HCEC 1CT (cell line): Measurements from ENCODE around the gene PEX10.

Experiments used
- DNase-seq: peaks from one replicate; pipeline ENCODE4 v3.0.0-alpha.2; 2017

Gene PEX10

DNA sequence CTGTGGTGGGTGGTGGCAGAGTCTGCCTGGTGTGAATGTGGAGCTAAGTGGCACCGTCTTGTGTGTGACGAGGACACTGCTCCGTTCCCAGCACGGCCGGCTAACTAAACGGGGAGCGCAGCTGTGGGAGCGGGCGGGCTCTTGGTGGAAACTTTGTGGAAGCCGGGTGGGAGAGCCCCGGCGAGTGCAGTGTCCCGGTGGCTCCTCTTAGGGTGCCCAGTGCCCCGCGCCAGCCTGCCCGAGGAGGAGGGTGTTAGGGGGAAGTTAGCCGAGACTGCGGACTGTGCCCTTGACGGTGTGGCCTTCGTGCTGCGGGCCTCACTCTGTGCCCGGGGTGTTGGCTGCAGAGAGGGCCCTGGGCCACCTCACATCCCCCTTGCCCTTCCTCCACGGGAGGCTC, 9.9 kb downstream of the PEX10 start:
- DNase-seq, result no peak

DNA sequence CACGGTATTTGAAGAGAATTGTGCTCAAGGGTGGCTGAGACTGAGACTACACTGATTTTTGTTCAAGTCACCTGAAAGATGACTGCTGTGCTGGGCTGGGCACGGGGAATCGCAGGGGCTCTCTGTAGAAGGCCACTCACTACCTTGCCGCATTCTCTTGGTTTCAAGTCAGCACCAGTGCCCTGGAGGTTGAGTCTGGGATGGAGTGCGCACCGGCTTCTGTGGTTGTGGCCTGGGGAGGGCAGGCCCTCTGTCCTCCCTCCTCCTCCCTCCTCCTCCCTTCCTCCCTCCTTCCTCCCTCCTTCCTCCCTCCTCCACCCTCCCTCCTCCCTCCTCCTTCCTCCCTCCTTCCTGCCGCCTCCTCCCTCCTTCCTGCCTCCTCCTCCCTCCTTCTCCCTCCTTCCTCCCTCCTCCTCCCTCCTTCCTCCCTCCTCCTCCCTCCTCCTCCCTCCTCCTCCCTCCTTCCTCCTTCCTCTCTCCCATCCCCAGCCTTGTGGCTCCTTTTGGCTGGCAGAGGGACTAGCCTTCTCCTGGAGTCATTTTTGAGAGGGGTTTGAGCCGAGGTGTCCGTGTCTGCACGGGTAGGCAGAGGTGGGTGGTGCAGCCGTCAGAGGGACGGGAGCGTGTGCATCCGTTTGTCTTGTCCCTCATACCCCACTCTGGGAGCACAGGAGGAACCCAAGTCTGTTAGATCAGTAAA, 11.3 kb downstream of the PEX10 start:
- no peak for DNase-seq

DNA sequence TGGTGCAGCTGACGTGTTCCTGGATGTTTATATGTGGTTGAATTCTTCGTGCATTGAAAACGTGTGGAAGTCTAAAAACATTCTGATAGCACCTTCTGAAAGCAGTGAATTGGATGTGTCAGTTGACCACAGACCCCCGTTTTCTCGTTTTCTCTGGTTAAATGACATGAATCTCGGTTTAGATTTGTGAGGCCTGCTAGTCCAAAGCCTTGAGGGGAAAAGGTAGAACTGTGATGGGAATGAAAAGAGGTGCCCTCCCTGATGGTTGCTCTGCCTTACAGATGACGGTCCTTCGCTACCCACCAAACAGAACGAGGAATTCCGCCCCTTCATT, 11.8 kb downstream of the PEX10 start:
- DNase-seq, result no peak

DNA sequence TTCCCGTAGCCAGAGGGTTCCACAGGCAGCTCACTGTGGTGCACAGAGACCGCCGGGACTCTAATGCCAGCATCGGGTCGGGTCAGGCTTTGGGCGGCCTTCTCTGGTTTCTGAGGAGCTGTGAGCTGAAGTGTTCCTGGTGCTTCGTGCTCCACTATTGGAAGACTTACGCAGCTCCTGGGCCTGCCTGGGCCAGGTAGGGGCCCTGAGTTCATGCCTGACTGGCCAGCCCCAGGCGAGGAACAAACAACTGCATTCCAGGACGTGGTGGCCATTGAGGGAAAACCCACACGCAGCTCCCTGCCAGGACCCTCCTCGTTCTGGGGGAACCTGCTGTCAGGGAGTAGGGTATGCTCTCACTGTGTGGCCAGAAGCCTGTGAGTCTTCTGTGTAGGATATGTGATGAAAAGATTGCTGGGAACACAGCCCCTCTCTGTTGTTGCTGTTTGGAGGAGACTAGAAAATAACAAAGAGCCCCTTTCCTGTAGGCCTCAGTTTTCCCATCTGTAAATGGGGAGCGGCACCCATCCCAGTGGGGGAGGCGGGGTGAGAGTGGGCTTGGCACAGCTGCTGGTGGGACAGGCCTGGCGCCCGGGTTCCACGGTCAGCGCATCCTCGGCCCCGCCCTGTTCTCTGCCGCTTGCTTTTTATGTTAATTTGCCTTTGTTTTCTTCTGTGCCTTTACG, 12.3 kb downstream of the PEX10 start:
- no peak for DNase-seq

DNA sequence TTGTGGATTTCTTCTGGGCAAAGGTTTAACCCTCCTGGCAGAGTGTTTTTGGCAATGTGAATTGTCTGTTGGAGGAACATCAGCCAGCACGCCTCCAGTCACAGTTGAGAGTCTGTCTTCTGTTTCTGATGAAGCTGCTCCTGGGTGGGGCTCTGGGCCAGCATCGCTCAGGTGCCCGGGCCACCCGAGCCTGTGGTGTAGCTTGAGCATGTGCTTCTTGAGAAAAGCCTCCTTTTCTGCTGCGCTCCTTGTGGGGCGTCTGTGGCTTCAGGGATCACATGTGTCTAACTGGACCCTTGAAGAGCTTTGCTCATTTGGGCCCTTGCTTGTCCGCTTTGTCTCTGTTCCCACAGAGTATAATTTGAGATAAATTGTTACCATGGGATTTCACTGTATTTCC, 13.5 kb downstream of the PEX10 start:
- no peak for DNase-seq

DNA sequence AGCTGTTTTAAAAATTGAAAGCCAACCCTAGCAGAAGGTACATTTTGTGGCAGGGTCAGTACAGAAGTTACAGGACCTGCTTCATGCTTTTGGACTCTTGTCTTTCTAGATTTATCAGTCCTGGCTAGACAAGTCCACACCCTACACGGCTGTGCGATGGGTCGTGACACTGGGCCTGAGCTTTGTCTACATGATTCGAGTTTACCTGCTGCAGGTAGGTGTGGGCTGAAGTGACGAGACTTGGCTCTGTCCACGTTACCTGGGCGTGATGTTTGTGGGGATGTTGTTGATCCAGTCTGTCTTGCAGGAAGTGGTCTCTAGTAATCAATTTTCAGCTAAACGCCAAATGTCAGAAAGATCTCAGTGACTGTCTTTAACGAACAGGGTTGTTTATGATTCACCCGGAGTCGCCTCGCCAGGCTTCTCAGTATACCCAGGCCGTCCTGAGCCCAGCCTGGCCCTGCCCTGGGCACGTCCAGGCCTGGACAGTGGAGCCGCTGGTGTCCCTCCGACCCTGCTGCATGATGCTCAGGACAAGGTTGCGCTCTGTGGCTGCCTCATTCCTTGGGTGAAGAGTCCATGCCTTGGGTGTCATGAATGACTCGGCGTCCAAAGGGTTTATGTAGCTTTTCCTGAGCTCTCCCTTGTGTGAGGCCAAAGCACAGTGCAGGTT, 15.2 kb downstream of the PEX10 start:
- no peak for DNase-seq

DNA sequence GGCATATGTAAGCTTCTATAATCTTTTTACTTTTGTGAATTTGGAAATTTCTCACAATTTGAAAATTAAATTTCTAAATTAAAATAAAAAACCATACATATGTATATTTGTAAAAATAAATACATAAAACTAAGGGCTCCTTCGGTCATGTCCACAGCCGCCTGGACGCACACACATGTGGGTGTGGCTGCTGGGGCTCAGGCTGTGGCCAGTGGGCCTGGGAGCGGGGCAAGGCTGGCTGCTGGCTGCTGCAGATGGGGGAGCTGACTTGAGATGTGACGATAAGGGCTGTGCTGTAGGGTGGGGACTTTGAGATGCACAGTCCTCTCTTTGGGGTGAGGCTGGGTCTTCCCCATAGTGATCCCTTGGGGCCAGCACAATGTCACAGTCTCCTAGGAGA, 15.9 kb downstream of the PEX10 start:
- DNase-seq, result no peak

DNA sequence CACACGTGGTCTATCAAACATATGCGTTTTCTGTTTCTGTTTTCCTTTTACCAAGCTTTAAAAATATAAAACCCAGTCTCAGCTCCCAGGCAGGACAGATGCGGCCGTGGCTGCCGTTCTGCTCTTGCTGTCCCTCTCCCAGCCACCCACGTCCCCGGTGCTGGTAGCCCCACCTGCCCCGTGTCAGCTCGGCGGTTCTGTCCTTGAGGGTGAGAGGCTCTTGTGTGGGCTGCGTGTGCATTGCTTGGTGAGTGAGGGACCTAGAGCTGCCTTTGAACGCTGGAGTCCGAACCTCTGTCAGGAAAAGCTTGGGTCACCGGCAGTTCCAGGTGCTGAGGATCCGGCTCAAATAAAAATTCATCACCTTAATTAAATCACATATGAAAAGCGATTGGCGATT, 16.3 kb downstream of the PEX10 start:
- DNase-seq, result no peak

DNA sequence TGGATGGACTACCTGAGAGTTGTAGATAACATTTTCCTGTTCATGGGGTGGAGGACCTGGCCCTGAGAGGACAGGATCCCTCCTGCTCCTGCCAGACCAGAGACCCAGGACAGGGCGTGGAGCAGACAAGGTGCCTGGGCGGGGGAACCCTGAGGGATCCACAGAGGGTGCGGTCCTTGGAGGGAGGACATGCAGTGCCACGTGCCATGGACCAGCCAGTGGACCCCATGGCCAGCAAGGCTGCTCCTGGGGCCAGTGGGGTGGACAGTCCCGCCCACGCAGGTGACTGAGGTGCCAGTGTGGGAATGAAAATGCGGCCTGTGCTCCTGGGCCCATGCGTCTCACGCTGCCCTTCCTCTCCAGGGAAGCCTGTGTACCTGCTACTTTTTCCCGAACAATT, 17.1 kb downstream of the PEX10 start:
- no peak for DNase-seq

DNA sequence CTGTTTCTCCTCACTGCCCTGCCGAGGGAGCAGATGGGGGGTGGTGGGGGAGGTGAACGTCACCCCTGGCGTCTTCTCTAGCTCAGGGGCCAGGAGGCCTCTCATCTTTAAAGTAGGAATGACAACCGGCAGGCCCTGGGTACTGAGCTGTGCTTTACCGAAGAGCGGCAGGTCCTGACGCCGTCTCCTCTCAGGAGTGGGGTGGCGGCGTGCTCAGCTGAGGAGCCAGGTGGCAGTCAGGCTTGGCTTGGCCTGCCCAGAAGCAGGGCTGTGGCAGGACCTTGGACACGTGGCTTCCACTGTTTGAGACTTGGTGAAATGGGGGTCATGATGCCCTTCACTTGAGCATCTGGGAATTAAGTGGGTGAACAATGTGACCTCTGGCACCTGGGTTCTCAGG, 17.6 kb downstream of the PEX10 start:
- no peak for DNase-seq

DNA sequence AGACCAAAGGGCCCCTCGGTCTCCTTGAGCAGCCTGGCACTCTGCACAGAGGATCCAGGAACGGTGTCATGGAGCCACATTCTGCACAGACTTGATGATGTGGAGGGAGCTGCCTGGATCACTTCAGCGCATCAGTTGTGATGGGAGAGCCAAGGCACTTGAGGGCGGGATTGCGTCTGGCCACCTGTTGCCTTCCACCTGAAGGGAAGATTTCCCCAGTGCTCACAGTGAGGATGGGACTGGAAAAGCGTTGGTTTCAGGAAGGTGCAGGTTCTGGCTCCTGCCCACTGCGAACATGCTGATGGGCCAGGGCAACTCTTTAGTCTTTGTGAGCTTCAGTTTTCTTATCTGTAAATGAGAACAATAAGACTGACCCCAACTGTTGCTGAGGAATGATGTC, 18.1 kb downstream of the PEX10 start:
- no peak for DNase-seq

DNA sequence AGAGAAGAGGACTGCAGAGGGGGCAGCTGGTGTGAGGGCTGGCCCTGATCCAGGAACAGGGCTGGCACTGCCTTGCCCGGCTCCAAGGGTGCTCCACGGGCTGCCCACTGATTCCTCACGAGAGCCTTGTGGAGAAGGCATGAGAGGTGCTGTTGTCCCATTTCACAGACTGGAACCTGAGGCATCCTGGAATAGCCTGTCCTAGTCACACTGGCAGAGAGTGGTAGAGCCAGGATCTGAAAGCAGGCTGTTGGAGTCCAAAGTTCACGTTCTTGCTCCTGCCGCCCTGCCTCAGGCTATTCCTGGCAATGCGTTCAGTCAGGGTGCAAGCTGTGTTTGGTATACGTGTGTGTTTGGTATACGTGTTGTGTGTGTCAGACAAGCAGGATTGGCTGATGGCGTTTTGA, 18.9 kb downstream of the PEX10 start:
- no peak for DNase-seq

DNA sequence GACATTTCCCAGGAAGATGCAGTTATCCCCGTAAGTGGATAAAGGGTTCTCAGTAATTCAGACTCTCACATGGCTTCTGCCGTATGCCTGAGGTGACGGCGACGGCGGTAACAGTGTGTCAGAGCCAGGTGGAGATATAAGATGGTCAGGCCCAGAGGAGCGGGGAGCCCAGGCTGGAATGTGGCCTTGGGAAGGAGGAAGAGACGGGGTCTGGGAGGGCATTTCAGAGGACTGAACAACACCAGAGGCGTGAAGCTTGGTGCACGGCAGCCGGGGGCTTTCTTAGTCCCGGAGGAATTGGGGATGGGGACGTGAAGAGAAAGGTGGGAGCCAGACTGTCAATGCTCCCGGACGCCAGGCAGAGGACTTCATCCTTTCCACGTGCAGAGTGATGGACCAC, 19.7 kb downstream of the PEX10 start:
- DNase-seq, result no peak

DNA sequence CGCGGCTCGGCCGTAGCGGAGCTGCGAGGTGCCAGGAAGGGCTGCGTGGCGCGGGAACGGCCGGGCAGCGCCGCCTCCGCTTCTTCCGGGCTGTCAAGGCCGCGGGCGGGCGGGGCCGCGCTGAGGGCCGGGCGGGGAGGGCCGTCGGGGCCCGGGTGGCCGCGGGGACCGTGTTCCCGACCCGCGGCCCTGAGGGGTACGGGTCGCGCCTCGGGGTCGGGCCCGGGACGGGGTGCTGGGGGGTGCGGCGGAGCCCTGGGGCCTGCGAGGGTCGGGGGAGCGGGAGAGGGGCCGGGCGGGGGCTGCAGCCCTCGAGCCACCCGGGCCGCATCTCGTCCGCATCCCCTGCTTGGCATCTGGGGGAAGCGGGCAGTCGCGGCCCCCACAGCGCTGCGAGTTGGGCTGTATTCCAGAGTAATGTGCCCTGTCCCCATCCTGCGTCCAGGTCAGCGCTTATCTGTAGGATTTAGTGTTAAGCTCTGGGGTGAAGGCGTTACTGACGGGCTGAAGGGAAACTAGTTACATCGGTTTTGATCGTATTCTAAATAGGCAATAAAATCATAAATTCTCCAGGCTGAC, 20.3 kb downstream of the PEX10 start:
- no peak for DNase-seq

DNA sequence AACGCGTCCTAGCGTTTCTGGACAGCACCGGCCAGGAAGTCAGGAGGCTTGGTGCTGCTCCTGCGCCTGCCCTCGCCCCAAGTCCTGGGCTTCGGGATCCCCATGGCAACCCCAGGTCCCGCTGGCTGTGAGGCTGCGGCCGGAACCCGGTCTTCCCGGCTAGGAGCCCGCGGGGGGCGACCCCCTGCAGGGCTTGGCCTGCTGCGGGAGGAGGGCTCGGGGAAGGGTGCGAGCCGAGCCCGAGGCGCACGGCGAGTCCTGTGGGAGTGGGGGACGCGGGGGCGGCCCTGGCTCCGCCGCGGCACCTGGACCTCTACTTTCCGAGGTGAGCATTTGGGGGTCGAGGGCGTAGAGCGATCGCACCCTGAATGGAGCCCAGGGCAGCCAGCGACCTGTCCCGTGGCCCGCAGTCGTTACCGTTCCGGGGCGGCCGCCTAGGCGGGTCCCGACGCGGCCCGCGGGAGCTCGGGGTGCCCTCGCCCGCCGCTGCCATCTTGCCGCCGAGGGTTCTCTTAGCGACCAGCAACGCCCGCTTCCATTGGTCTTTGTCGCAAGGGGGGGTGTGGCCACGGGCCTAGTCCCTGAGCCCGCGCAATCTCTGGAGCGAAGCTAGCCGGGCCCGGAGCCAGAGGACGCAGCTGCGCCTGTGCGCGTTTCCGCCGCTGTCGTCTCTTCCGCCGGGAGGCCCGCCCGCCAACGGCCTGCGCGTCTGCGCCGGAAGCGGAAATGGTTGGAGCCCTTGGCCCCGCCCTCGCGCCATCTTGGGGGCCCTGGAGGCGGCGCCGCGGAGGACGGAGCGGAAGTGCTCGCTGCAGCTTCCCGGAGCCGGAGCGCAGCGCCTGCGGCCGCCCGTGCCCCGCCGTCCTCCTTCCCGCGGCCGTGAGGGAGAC, 21.1 kb downstream of the PEX10 start, which contains the start of the genes MORN1 and RER1:
MORN1 (minus strand) TSS at position 514 of the 890 bp plus-strand sequence; CDS start at position 493, 21 bp downstream.
RER1 (plus strand) TSS at position 801 of the 890 bp plus-strand sequence. CDS start 3,950 bp downstream, outside the sequence.
- peak; percentile 100 for DNase-seq

DNA sequence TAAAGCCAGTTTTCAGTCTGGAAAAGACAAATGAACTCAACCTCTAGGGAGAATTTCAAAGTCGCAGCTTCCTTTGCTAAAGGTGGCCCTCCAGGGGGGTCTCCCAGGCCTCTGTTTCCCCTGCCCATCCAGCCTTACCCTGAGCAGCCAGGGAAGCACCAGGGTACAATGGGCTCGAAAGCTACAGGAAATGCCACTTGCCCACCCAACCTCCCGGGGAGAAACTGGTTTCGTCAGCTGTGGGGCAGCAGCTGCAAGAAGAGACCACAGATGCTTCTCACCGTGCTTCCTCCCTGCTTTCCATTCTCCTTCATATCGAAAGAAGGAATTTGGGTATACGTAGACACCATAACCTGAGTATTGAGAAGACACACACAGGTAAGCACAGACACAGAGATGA, 22.7 kb downstream of the PEX10 start:
- no peak for DNase-seq

DNA sequence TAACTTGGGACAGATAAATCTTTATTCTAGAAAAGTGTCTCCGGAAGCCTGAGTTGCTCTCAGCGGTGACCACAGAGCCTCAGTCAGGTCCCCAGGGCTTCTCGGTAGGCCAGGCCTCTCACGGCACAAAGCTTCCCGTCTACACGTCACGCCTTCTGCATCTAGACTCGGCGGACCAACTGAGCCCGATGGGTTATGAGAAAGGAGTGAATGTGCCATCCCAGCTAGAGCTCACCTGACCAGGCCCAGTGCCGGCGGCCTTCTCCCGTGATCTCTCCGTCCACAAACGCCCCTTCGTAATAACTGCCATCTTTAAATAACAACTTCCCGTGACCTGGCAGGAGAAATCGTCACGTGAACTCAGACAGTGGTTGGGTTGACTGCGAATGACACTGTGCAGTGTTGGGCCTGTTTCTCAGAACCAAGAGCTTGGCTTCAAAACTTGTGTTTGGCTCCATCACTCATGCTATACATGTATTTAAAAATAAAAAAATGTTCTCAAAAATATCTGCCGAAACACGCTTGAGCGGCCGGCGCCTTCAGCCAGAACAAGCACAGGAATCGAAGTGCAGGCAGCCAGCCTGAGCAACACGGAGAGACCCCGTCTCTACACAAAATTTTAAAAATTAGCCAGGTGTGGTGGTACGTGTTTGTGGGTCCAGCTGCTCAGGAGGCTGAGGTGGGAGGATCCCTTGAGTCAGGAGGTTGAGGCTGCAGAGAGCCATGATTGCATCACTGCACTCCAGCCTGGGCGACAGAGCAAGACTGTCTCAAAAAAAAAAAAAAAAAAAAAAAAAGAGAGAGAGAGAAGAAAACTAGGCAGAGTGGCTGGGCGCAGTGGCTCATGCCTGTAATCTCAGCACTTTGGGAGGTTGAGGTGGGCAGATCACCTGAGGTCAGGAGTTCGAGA, 24.1 kb downstream of the PEX10 start:
- no peak for DNase-seq

DNA sequence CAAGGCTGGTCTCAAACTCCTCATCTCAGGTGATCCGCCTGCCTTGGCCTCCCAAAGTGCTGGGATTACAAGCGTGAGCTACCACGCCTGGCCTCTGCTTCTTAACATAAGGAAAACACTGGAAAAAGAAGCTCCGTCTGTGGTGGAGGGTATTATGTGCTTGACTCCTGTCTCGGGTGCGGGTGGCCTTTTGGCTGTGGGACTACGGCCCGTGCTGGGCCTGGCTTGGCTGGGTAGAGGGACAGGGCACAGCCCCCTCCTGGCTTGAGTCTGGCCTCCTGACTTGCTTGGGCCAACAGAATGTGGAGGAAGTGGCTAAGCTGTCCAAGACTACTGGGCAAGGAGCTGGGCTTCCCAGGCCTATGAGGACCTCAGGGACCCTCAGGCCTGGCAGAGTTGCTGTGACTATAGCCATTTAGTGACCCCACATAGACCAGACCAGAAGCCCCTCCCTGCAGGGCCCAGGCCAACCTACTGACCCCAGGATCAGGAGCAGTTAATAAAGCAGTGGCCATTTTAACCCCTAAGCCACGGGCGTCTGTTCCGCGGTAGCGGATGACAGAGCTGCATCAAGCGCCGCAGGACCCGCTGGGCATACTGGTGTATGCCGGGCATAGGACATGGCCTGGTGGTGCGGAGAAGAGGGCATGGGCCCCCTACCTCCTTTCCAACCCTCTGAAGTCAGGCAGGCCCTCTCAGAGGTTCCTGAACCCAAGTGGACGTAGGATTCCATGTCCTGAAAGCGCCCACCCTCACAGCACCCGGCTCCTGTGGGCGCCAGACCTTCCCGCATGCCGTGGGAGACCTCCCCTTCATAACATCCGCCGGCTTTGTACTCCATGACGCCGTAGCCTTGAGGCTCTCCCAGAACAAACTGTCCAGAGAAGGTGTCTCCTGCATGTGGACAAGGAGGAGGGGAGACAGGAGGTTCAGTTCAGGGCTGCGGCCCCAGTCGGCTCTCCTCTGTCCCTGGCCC, 25.4 kb downstream of the PEX10 start:
- DNase-seq, result no peak

DNA sequence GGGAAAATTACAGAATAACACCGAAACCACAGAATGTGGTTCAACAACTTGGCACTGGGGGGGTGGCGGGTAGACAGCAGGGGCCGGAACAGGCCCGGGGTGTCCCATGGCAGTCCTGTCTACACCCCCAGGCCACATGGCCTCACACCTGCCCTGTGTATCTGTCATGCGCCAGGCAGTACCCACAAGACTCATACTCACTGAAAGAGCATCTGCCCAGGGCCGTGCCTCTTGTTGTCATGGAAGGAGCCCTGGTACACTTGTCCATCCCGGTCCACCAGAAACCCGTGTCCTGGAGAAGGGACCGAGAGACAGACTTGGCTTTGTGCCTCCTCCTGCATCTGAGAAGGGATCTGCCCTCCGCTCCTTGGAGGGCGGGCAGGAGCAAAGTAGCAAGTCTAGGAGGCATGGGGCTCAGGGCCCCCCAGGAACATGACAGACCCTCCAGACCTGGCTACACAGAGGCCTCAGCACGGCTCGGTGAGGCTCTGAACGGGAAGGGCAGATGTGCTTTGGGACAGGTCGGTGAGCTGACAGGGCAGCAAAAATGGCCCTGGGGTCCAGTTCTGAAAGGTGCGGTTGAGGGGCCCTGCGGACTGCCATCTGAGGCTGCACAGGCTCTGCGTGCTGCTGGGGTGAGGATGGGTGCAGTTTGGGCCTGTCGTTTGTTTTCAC, 26.6 kb downstream of the PEX10 start:
- DNase-seq, result no peak
